Activated CD4-positive, alpha-beta T cell treated with anti-CD3 and anti-CD28 coated beads, Interleukin-10, Interleukin-2, amounts not matched to agents 100 ng/mL and 50 ng/mL, durations not matched to agents 16 hours and 8 hours (primary cell): ENCODE results near the gene IRS1.

ENCODE experiments used
- DNase-seq: peaks from one replicate; pipeline ENCODE4 v3.0.0-alpha.2; 2020

The IRS1 gene

DNA sequence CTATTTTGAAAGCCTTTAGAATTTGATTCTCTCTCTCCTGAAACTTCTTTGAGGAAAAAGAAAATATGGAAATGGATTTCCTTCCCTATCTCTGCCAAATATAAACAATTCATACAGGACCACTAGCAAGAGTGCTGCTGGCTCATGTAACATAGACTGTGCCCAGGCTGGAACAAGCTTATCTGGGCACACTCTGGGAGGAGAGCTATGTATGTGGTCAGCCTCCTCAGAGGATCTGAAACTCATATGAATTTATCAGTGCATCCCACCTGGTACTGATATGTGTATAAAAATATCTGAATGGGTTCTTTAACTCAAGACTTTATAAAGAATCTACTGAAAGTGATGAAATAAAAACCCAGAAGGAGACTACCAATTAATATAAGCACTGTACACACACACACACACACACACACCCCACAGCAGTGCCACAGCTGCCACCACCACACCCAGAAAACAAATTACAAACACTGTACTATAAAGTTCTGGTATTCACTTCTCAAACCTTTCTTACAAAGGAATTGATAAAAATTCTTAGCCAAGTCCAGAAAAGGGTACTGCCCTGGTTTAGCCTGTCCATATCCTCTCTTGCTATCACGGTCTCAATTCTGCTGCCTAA, 115.6 kb downstream of the IRS1 start:
- DNase-seq: no peak

DNA sequence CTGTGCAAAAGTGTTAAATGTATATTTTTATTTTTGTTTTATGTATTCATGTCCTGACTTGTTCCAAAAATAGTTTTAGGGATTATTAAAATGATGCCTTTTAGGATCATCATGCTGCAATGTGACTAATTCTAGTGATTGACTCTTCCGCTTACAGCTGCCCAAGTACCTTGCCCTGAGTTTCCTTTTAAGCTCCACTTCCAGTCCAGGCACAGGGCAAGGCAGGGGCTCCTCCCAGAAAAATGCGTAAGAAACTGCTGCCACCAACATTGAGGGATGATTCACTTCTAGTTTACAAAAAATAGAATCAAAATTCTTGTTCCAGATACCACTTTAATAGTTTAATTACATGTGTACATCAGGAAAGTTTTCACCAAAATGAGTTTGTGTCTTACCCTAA, 116.4 kb downstream of the IRS1 start:
- DNase-seq: no peak
